ENCODE data around the gene GOLGA5. TPM values are rescaled to one million over a fixed set of nuclear protein-coding genes. Genes with fewer than 3 reads are reported as not detected.
"Not testable (repeated sequence)": the region's sequence is repeated elsewhere in the genome, so short reads cannot be mapped to it uniquely, and the experiment has no call there.

The GOLGA5 gene
- polyA plus RNA-seq, 1 experiment, result 67.3 TPM

- H3K9me3 ChIP-seq (ENCODE audit: control insufficient read depth, insufficient read depth, low read length), result no peaks in the 10 kb centered on the region
- TF ChIP-seq, protein P1, sequence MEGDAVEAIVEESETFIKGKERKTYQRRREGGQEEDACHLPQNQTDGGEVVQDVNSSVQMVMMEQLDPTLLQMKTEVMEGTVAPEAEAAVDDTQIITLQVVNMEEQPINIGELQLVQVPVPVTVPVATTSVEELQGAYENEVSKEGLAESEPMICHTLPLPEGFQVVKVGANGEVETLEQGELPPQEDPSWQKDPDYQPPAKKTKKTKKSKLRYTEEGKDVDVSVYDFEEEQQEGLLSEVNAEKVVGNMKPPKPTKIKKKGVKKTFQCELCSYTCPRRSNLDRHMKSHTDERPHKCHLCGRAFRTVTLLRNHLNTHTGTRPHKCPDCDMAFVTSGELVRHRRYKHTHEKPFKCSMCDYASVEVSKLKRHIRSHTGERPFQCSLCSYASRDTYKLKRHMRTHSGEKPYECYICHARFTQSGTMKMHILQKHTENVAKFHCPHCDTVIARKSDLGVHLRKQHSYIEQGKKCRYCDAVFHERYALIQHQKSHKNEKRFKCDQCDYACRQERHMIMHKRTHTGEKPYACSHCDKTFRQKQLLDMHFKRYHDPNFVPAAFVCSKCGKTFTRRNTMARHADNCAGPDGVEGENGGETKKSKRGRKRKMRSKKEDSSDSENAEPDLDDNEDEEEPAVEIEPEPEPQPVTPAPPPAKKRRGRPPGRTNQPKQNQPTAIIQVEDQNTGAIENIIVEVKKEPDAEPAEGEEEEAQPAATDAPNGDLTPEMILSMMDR (IDR thresholded peaks at IDR 0.05; ENCODE audit: low read depth, low read length), result no peak
- H3K4me3 ChIP-seq (ENCODE audit: low read depth, low read length), result no peak overlapping the region
- CTCF ChIA-PET, result no interaction called here
- POLR2A ChIA-PET, result no interaction called here
- H3K27ac ChIP-seq (ENCODE audit: low read depth, low read length), result no peak overlapping the region
- DNase-seq (ENCODE audit: low read depth, low spot score), result no peak
- peaks cover 3% of the 10 kb centered on the region for H3K27me3 ChIP-seq (ENCODE audit: control insufficient read depth, insufficient read depth, low read length)
These were observed 25.3 kb upstream of the GOLGA5 start for GRCh38 chr14:92768795-92769194.

GRCh38 chr14:92770484-92770883 is 23.6 kb upstream of the GOLGA5 start:
- H3K27ac ChIP-seq (ENCODE audit: low read depth, low read length), result no peak overlapping the region
- H3K9me3 ChIP-seq (ENCODE audit: control insufficient read depth, insufficient read depth, low read length), result no peaks in the 10 kb centered on the region
- ChIA-PET CTCF (no interaction called here), POLR2A (no interaction called here)
- TF ChIP-seq, protein P1 (IDR thresholded peaks at IDR 0.05; ENCODE audit: low read depth, low read length), result no peak
- no peak for DNase-seq (ENCODE audit: low read depth, low spot score)
- H3K4me3 ChIP-seq (ENCODE audit: low read depth, low read length), result no peak overlapping the region
- H3K27me3 ChIP-seq (ENCODE audit: control insufficient read depth, insufficient read depth, low read length), result peaks cover 3% of the 10 kb centered on the region

GRCh38 chr14:92774572-92774971 is 19.5 kb upstream of the GOLGA5 start:
- ChIA-PET CTCF (no interaction called here), POLR2A (no interaction called here)
- no peak for DNase-seq (ENCODE audit: low read depth, low spot score)
- Histone ChIP-seq H3K4me3 (ENCODE audit: low read depth, low read length) (no peak overlapping the region), H3K9me3 (ENCODE audit: control insufficient read depth, insufficient read depth, low read length) (no peaks in the 10 kb centered on the region), H3K27ac (ENCODE audit: low read depth, low read length) (no peak overlapping the region), H3K27me3 (ENCODE audit: control insufficient read depth, insufficient read depth, low read length) (peaks cover 5% of the 10 kb centered on the region)
- TF ChIP-seq, protein P1 (IDR thresholded peaks at IDR 0.05; ENCODE audit: low read depth, low read length), result no peak

DNA sequence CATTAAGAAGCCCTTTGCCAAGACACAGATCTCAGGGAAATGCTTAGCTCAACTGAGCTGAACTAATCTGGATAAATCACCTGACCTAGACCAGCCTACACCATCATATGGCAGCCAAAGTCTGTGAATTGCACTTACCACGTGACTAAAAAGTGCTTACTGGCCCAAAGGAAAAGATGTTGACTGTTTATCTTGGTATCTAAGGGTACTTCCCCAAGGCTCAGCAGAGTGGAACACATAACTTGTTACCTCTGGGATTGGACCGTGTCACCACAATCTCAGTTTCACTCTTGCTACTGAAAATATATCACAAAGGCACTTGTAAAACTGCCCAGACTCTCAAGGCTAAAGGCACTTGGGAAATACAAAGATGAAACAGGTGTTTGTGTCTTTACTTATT is 18.8 kb upstream of the GOLGA5 start:
- CTCF ChIA-PET, result interaction anchor here (2.2 kb wide), 1 partner anchor 89 kb away, joined by 11 read pairs; no protein-coding TSS in a partner anchor
- H3K9me3 ChIP-seq (ENCODE audit: control insufficient read depth, insufficient read depth, low read length); H3K27ac ChIP-seq (ENCODE audit: low read depth, low read length); DNase-seq (ENCODE audit: low read depth, low spot score); POLR2A ChIA-PET; H3K4me3 ChIP-seq (ENCODE audit: low read depth, low read length); H3K27me3 ChIP-seq (ENCODE audit: control insufficient read depth, insufficient read depth, low read length): not testable (repeated sequence)

- CTCF ChIA-PET, result interaction anchor here (7.6 kb wide), 1 partner anchor 92 kb away, joined by 164 read pairs; no protein-coding TSS in a partner anchor
These were observed 15.1 kb upstream of the GOLGA5 start for GRCh38 chr14:92778868-92779565.

DNA sequence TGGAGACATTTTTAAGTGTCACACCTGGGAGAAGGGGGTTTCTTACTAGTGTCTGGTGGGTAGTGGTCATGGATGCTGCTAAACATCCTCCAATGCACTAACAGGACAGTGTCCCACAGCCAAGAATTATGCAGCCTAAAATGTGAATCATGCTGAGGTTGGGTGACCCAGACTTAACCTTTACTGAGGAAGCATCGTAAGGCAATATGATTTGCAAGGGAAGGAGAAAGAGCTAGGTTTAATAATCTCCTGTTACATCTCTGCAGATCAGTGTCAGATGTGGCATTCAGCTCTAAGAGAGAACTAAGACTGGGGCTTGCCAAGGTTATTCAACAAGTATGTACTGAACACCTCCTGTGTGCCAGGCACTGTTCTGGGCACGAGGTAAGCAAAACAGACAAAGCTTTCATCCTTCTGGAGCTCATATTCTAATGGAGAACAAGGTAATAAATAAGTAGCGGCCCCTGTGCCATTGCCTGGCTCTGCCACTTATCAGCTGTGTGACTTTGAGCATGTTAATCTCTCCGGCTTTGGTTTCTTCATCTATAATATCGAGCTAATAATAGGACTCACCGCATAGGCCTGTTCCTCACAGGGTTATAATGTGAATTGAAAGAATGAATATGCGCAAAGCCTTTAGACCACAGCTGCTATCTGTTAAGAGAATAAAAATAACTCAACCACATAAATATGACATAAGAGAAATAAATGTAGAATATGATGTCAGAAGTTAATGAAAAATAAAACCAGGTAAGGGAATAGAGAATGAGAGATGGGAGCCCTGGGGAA is 13.5 kb upstream of the GOLGA5 start:
- Histone ChIP-seq H3K27ac (ENCODE audit: low read depth, low read length) (no peak overlapping the region), H3K9me3 (ENCODE audit: control insufficient read depth, insufficient read depth, low read length) (no peaks in the 10 kb centered on the region), H3K4me3 (ENCODE audit: low read depth, low read length) (no peak overlapping the region), H3K27me3 (ENCODE audit: control insufficient read depth, insufficient read depth, low read length) (peaks cover 2% of the 10 kb centered on the region)
- ChIA-PET CTCF (interaction anchor here (0.9 to 7.6 kb wide), 2 partner anchors 65 to 93 kb away, joined by 4 to 164 read pairs; no protein-coding TSS in a partner anchor), POLR2A (no interaction called here)
- DNase-seq (ENCODE audit: low read depth, low spot score), result no peak
- TF ChIP-seq, protein P1 (IDR thresholded peaks at IDR 0.05; ENCODE audit: low read depth, low read length), result no peak

More at GRCh38 chr14:92778868-92779565, 15.1 kb upstream of the GOLGA5 start:
- H3K9me3 ChIP-seq (ENCODE audit: control insufficient read depth, insufficient read depth, low read length); H3K27me3 ChIP-seq (ENCODE audit: control insufficient read depth, insufficient read depth, low read length); H3K4me3 ChIP-seq (ENCODE audit: low read depth, low read length); H3K27ac ChIP-seq (ENCODE audit: low read depth, low read length); POLR2A ChIA-PET; DNase-seq (ENCODE audit: low read depth, low spot score): not testable (repeated sequence)
